Activated T-helper 9 cell treated with anti-CD3 and anti-CD28 coated beads, Interleukin-2, amount 50 U/mL, for 16 hours (primary cell): Measurements from ENCODE around the gene SYCP2.

Source experiments
- DNase-seq: peaks from one replicate; pipeline ENCODE4 v3.0.0-alpha.2; 2020; ENCODE audit warnings: low read depth

The SYCP2 gene

DNA sequence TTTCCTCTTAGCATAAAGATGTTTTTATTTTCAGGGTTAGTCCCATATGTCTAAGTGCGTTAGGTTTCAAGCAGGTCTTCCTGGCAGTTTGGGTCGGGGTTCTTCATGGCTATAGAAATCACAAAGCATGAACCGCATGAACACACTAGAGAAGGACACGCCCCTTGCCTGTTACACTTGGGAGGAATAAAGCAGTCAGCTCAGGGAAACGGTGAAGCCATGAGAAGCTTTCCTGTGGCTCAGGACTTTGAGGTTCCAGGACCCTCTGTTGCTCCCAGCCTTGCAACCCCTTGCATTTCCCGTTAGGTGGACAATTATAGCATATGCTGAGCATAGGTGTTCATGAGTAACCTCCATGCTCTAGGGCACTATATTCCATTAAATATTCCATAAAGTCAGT is 96.7 kb downstream of the SYCP2 start:
- DNase-seq = no peak

DNA sequence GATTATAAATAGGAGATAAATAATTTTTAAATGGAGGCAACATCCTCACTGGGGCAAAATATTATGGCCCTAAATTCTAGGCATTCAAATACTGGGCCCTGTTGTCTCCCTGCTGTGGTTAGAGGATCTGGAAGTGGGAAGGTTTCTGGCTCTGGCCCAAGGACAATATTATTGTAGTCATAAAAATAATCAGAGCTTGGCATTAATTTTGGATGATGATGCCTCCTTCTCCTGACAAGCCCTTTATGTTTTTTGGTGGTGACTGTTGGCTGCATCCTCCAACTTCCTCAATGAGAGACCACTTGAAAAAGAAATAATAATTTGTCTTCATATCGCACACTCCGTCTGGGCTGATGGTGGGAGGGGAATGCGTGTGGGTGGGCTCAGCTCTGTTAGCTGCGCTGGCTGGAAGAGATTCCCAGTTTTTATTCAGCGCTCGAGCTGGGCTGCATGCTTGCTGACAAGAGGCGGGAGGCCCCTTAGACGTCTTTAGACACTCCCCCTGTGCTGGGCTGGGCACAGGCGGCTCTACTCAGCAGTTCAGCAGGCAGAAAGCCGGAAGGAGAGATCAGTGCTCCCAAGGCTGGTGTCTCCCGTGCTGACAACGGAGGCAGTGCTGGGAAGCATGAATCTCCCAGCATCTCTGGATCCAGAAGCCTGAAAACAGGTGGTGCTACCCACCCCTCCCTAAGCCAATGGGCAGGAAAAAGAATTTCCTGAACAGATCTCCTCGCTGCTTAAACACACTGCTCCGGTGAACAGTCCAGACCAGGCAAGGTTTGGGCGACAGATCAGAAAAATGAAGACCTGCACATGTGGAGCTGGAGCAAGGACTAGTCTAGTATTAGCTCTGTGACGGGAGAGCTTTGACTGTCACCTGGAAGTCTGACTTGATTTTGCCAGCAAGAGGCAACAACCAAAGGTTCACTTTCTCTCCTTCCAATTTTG is 97.7 kb downstream of the SYCP2 start:
- no peak for DNase-seq

DNA sequence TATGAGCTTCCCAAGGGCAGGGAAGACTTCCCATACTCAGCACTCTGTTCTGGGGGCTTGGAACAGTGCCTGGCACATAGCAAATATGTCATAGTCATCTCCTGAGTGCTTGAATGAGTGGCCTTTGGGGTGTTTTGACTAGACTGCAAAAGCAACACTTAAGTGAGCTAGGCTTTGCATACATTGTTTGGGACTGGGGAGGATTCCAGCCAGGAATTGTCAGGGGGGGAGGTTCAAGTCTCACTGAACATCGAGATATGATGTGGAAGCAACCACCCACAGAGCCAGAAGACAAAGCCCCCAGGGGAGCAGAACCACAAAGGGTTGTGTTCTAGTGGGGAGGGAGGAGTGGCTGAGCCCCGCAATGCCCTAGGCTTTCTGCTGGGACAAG is 98.4 kb downstream of the SYCP2 start:
- DNase-seq = no peak

DNA sequence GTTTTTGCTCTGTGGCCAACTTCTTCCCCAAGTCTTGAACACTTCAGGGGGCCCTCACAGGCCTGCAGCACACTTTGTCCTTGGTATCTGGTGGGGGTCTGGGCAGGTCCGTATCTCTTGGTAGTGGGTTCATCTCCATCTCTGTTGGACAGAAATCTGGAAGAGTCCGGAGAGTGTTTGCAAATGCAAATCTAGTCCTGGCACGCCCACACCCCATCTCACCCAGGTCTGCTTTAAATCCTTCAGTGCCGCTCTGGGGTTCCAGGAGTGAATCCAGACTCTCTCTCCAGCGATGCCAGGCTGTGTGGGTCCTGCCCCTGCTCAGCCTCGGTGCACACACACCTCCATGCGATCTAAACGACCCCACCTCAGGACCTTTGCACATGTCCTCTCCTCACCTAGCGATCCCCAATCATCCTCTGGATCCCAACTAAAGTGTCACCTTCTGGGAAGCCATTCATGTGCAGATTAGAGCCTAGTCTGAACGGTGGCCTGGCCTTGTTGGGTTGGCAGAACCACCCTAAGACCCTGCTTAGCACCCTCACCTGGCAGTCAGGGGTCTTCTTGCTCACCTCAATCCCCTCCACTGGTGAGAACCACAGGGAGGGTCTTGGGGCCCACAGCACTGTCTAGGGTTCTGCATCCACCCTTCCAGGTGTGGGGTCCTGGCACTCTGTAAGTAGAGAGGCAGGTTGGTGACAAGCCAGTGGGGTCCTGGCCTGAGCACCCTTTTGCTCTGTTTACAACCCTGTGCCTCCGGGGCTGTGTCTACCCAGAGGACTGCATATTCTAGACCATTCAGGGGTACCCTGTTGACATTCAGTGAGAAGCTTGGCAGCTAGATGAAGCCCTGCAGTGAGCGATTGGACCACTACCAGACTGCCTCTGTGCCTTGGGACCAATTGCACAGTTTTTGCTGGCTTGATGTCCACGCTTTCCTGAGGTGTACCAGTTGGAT is 100.8 kb downstream of the SYCP2 start:
- no peak for DNase-seq

DNA sequence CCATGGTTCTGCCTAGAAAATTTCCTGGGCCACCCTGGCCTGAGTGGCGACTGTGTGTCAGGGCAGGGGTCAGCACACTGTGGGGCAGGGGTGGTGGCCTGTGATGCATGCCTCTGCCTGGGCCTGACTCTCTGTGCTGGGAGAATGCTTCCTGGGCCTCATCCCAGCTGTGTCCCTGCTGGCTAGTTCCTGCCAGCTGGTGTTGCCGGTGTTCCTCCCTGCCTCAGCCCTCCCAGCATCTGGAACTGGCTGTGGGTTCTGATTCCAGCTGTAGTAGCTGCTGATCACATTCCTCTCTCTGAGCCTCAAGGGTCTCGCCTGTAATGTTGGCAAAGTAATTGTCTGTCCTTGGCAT is 101.5 kb downstream of the SYCP2 start:
- DNase-seq = no peak

DNA sequence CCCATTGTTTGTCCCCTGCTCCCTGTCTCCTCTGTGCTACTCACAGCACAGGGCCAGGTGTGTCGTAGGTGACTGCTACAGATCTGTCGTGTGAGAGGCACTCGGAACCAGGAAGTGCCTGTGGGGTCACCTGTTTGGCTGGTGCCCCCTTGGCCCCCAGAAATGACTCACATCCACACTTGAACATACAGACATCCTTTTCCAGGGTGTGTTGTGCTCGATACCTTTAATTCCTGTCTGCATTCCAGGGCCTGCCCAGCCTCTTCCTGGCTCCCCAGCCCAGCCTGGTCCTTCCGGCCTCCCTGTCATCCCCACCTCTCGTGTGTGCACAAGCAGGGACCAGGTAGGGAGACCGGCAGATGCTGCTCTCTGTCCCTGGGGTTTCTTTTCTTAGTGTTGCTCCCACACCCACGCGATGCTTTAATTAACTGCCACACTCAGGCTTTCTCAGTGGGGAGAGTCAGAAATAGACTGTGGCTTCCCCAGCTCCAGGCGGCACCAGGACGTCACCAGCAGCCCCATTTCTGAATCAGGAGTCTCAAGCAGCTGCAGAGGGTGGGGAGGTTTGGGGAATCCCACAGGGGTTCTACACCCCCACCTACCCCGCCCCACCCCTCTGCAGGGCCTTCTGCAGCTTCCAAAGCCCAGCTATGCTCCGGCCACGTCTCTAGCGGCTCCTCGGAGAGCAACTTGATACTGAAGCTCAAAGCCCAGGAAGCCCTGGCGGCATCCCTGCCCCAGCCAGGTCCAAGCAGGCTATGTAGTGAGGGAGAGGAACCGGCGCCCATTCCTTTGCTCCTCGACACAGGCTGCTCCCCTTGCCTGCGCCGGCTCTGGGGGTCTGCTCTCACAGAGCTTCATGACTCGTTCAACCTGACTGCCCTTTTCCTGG is 102.2 kb downstream of the SYCP2 start:
- DNase-seq = no peak

DNA sequence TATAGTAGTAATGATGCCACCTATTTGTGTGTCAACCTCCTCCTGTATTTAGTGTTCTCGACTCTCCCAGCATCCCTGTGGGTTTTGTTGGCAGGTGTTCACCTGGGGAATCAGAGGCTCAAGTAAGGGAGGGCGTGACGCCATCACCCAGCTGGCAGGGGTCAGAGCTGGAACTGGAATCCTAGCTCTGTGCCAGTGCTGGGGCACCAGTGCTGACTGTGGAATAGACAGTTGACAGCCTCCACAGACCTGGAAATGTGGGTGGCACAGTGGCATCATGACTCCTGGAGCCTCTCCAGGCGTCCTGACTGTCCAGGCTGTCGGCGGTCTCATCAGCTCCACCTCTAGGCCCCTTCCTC is 102.8 kb downstream of the SYCP2 start:
- DNase-seq = no peak

DNA sequence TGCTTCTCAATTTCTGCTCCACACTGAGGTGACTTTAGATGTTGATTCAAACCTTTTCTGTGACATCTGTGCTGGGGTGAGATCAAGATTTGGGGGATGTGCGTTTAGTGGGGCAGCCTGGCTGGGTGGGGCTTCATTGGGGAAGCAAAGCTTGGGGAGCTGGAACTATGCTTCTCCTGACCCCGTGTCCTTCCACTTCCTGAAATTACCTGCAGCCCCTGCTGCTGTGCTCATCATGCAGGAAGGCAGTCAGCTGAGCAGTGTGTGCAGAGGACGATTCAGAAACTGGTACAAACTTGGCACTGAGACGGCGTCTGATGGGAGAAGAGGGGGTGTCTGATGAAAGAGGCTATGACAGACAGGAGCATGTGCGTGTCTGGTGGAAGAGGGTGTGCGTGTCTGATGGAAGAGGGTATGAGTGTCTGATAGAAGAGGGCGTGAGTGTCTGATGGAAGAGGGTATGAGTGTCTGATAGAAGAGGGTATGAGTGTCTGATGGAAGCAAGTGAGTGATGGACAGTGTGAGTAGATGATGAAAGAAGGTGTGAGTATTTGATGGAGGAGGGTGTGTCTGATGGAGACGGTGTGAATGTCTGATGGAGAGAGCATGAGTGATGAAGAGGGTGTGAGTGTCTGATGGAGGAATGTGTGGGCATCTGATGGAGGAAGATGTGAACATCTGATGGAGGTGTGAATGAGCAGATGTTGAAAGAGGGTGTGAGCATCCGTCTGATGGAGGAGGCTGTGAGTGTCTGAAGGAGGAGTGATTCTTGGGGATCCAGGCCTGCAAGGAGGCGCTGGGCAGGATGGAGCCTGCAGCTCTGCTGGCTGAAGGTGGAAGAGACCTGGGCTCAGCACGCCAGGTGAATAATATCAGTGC is 103.4 kb downstream of the SYCP2 start:
- no peak for DNase-seq

DNA sequence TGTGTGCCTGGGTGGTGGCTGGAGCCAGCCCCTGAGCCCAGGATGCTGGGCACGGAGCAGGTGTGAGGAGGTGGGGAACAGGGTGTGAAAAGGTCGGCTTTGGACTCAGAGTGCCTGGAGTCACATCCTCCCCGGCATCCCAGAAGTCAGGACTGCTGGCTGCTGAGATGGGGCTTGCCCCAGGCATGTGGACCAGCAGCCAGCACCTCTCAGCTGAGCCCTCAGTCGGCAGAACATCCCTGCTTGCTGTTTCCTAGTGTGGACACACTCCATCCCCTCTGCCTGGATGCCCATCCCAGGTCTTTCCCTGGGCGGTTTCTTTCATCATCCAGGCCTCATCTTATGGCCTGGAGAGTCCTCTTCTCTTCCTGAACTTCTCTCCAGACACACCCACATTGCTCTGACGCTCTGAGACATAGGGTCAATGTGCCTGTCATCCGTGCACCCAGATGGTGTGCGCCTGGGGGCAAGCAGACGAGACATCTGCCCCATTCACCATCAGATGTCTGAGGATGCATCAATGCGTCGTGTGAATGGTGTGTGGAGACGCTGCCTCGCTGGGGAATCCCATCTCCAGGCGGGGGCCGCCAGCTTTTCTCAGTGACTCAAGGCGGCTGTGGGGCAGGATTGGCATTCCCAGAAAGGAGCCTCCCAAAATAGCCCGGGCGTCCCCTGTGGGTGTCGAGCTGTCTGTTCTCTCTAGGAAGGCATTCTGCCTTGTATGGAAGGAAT is 104.2 kb downstream of the SYCP2 start:
- DNase-seq = no peak

DNA sequence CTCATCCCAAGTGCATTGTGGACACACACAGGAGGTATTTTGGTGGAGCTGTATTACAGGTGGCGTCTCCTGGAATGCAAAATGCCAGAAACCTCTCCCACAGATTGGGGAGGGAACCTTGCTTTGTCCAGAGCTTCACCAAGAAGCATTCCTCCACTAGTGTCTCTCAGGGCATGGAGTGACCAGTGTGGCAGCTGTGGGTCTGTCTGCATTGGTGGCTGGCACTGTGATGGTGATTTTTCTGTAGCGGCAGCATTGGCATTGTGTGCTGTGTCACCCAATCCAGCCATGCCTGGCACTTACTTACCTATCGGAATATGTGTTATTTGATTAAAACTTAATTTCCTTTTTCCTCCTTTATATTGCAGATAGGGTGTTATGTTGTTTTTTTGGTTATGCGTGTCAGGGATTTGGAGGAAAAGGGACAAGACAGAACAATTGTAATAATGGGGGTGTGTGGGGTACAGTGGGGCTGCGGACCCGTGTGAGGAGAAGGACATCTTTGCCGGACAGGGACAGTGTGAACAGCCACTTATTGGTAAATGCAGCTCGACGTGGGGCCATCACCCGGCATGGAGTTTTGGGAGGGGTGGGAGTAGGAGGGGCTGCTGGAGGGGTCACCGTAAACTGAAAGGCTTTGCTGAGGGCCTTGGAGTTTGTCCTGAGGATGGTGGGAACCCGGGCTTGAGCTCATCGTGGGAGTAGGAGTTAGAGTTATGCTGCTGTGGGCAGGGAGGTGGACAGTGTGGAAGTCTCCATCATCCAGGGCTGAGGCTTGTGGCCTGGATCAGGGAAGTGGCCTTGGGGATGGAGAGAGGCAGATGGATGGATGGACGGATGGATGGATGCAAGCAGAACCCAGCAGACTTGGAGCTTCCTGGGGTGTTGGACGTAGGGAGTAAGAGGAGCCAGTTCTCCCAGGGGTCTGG is 105.0 kb downstream of the SYCP2 start:
- no peak for DNase-seq

DNA sequence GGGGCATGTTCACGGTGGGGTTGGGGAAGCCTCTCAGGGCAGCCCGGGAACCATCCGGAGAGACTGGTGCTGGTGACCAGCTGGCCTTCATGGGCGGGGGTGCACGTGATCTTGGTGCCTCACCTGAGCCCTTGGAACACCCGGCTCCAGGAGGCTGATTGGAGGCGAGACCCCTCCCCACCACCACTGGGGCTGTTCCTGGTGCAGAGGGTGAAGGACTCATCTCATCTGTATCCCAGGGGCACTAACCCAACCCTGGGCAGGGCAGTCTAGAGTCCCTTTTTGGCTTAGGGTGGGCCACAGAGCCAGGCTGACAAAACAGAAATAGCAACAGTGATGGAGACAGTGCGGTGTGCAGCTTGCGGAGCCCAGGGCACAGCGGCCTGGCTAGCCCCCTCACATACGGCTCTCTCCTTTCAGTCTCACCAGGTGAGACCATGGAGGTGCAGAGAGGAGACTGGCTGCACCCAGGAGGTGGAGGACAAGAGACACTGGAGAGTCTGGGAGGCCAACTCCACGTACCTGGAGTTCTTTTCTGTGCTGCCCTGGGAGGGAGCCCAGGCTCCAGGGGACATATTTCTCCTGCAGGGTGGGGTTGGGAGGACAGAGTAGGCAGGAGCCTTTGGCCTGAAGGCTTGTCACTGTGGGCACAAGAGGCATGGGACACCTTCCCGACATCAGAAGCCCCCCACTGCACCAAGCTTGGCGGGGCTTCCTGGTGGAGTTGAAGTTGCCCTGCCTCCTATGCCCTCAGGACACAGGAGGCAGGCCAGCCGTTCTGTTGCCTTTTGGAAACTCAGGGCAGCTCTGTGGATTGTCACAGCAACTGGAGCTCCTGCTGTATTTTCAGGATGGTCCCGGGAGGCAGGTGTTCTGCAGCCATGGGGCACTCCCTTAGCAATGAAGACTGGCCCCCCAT is 106.0 kb downstream of the SYCP2 start:
- DNase-seq = no peak

DNA sequence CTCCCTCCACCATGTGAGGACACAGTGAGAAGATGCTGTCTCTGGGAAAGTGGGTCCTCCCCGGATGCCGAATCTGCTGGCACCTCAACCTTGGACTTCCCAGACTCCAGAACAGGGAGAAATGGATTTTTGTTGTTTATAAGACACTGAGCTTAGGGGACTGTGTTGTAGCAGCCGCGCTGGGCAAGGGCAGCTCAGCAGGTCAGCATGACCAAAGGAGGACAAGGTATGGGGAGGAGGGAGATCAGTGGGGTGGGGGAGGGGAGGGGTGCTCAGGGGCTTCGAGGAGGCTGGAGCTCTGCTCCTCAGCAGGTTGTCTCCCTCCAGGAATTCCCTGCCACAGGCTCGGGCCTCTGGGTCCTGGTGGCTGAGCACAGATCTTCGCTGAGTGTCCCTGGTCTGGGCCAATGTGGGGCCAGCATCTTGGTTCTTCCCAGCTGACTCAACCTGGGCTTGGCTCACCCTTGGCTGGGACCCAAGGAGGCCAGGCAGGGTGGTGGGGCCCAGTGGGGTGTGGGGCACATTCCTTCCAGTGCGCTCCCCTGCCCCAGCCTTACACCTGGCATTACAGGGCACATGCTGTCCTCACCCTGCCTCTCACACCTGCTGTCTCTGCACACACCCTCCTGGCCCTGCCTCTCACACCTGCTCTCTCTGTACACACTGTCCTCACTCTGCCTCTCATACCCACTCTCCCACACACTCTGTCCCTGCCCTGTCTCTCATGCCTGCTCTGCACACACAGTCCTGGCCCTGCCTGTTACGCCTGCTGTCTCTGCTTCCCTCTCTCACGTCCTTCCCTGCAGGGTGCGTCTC is 107.3 kb downstream of the SYCP2 start:
- no peak for DNase-seq

DNA sequence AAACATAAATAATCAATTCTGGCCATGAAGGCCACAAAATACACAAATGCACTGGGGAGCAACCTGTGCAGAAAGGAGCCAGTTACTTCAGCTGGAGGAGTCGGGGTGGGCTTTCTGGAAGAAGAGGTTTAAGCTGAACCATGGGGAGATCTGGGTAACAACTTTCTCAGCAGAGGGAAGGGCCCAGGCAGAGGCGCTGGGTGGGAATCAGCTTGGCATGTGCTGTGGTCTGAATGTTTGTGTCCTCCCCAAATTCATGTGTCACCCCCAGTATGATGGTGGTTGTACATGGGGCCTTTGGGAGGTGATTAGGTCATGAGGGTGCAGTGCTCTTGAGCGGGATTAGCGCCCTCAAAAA is 107.9 kb downstream of the SYCP2 start:
- DNase-seq = no peak

DNA sequence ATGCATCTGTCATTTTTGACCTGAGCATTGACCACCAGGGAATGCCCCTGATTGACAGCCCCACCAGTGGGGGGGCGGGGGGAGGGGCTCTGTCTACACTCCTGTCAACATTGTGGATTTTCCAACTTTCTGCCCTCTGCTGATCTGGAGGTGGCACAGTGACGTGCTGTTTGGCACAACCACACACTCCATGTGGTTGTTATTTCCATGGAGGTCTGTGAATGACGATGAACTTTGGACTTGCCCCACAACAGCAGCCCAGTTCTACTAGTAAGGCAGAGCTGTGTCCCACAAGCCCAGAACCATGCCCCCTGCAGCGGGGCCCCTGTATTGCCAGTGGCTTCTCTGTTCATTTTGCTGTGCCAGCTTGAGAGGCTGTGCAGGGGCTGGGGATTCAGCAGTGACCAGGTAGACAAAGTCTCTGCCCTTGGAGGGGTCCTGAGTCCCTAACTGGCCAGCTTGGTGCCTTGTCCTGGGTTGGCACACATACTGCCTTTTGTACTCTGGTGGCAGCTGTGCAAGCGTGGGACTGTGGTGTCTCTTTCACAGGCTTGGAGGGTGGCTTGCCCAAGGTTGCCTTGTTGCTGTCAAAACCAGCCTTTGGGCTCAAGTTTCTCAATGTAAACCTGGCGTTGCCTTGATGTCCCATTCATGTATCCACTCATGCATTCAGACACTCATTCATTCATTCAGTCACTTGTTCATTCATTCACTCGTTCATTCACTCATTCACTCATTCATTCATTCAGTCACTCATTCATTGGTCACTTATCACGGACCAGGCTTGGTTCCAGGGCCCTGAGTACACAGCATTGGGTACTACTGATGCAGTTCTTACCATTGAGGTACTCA is 108.5 kb downstream of the SYCP2 start:
- DNase-seq = no peak

DNA sequence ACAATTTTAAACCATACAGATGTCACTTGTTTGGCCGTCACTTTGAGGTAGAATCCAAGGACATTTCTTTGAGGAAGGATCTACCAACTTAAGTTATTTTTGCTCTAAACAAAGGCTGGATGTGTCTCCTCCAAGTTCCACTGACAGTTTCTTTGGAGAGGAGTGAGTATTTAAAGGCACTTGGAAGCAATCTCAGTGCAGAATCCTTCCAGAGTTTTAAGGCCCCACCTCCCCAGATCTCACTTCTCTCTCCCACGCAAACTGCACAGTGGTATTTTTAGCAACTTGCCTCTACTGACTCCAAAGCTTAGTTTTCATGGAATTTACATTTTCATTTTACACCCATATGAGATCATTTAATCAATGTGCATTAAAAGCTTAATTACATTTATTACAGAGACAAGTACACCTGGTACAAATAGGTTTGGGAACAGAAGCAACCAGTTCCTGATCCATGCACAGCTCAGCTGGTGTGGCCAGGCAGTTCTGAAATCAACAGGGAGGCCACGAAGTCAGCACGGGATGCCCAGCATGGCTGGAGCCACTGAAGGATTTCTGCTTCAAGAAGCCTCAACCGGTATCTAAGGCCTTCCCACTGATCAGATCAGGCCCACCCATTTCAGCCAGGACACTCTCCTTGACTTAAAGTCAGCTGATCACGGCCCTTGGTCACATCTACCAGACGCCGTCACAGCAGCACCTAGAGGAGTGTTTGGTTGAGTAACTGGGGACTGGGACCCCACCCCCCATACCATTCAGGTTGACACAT is 109.8 kb downstream of the SYCP2 start:
- no peak for DNase-seq

DNA sequence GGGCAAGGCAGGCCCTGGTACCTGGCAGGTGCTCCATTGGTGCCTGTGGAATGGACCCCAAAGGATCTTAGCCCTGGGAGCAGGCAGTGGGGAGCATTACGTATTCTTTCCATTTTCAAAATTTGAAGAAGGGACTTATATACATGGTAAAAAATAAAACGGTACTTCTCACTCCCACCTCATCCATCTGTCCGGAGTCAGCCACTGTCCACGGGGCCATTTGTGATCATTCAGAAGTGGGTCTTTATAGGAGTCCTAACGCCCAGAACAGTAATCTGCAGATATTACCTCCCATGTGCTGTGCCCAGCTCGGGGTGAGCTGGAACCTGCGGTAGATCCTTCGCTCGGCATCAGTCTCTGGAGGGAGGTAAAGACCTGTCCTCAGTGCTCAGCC is 110.4 kb downstream of the SYCP2 start:
- no peak for DNase-seq
